Epithelial cell of prostate (primary cell): ENCODE data around the gene FHAD1.

Experiments used
- DNase-seq: peaks from one replicate; pipeline ENCODE4 v3.0.0-alpha.2; 2011; ENCODE audit warnings: low read depth, low spot score
- H3K27ac ChIP-seq: fragments of 450-650 bp; 2 replicates; pipeline ENCODE4 v1.5.1; 2017; ENCODE audit warnings: mild to moderate bottlenecking

FHAD1 gene

DNA sequence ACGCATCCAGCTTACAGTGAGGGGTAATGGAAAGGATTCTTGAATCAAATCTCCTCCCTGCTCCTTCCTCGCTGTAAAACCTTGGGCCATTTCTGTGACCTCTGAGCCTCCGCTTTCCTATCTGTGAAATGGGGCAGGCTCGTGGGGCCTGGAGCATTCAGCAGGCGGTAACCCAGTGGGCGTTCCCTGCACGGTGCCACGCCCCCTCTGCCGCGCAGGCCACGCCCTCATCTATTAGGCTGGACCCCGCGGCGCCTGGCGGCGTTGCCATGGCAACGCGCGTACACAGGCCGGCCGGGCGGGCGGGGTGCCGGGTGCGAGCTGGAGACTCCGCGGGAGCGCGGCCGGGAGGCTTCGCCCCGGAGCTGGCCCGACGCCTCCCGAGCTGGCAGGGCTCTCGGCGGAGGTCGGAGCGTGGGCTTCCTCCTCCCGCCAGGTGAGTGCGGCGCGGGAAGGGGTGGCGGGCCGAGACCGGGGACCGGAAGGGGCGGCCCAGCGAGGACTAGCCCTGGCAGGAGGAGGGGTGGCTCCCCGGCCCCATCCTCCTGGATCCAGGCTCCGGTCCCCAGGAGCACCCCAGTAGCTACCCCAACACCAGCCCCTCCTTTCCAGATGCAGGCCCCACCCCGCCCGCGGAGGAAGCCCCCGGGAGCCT is at the start of gene FHAD1:
FHAD1 (plus strand) TSS at position 264 of the 655 bp plus-strand sequence. CDS start 4,562 bp downstream, outside the sequence.
- DNase-seq = no peak
- H3K27ac ChIP-seq = peak within 1 kb of the TSS; percentile 35

DNA sequence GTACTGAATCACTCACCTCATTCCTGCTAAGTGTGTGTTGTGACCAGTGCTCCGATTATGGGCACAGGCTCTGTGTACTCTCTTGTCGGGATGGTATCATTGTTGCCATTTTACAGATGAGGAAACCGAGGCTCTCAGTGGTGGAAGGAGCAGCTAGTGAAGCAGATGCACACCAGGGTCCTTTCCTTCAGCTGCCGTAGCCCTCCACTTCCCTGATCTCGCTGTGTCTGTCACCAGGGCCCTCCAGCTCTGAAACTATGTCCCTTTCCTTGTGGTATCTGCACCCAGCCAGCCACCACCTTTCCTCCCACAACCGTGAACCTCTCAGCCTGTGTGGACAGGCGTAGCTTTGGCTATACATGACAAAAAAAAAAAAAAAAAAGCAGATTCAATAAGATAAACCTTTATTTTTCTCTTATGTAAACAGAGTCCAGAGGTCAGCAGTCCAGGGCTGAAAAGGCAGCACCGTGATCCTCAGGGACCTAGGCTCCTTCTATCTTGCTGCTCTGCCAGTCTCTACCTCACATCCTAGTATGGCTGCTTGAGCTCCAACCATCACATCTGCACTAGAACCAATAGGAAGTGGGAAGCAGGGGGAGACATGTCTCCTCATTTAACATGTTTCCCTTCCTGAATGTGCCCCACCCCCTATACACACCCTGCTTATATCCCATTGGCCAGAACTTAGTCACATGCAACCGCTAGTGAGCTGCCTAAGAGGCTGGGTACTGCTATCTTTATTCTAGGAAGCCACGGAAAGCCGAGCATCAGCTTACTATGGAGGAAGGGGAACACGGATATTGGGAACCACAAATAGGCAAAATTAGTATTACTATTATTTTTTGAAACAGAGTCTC is 49.2 kb upstream of the FHAD1 start:
- DNase-seq = no peak
- H3K27ac ChIP-seq = no peak overlapping the region

DNA sequence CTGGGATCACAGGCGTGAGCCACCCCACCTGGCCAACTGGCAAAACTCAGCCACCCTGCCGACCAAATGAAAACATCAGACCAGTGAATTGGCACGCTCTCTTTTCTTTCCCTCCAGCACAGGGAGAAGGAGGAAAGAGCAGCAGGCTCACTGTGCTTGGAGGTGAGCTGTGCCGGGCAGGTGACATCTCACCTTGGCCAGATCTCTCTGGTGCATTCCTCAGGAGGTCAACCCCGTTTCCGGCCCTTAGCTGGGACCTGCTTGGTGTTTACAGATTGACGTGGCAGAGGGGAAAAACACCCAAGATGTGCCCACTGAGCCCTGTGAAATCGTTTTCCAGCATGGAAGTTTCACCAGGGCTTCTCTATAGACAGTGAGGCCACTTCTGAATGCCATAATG is 48.3 kb upstream of the FHAD1 start:
- DNase-seq = no peak
- H3K27ac ChIP-seq = no peak overlapping the region

GRCh38 chr1:15201221-15201620 is 45.8 kb upstream of the FHAD1 start:
- no peak for DNase-seq
- peak overlapping the region; percentile 84 for H3K27ac ChIP-seq

GRCh38 chr1:15201849-15202551 is 45.0 kb upstream of the FHAD1 start:
- peak; percentile 50 for DNase-seq
- peak overlapping the region; percentile 84 for H3K27ac ChIP-seq

GRCh38 chr1:15204931-15205330 is 42.1 kb upstream of the FHAD1 start:
- H3K27ac ChIP-seq = no peak overlapping the region
- no peak for DNase-seq

DNA sequence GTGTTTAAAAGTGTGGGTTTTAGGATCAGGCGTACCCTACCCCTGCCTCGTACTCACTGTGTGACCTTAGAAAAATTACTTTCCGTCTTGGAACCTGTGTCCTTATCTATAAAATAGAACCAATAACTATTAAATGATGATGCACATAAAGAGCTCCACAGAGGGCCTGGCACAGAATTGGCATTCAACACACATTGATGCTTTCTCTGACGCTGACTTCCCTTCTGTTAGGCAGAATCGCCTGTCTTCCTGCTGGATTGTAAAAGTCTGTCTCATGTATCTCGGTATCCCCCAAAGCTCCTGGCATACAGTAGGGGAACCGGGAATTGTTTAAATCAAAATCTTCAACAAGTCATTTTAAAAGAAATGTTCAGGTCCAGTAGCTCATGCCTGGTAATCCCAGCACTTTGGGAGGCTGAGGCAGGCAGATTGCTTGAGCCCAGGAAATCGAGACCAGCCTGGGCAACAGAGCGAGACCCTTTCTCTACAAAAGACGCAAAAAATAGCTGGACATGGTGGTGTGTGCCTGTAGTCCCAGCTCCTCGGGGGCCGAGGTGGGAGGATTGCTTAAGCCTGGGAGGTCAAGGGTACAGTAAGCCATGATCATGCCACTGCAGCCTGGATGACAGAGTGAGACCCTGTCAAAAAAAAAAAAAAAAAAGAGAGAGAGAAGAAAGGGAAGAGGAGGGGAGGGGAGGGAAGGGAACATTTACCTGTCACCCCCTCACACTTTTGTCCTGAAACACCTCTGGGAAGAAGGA is 41.3 kb upstream of the FHAD1 start:
- peak overlapping the region; percentile 53 for H3K27ac ChIP-seq
- no peak for DNase-seq

- peak overlapping the region; percentile 53 for H3K27ac ChIP-seq
- peak; percentile 64 for DNase-seq
Observed at GRCh38 chr1:15206418-15207030, 40.5 kb upstream of the FHAD1 start.

GRCh38 chr1:15207031-15207828 is 39.8 kb upstream of the FHAD1 start:
- DNase-seq = no peak
- H3K27ac ChIP-seq = peak overlapping the region; percentile 53

DNA sequence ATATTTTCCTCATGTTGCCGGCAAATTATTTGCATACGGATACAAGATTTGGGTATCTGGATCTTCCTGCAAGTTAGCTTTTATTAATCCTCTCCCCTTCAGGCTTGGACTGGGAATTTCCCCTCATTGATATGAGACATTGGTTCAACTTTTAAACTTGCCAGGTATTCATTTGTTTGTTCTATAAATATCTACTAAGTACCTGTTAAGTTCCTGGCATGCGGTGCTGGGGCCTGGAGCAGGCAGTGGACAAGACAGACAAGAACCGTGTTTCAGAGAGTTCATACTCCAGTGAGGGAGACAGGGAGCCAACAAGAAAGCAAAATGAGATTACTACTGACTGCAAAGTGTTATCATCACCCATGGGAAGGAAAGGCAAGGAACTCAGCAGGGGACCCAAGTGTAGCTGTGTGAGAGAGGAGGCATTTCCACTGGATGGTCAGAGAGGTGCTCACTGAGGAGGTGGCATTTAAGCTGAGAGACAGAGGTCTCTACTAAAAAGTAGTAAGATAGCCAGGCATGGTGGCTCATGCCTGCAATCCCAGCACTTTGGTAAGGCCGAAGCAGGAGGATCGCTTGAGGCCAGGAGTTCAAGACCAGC is 39.1 kb upstream of the FHAD1 start:
- H3K27ac ChIP-seq = no peak overlapping the region
- no peak for DNase-seq

- H3K27ac ChIP-seq = no peak overlapping the region
- no peak for DNase-seq
Observed at GRCh38 chr1:15210651-15211375, 36.2 kb upstream of the FHAD1 start.

DNA sequence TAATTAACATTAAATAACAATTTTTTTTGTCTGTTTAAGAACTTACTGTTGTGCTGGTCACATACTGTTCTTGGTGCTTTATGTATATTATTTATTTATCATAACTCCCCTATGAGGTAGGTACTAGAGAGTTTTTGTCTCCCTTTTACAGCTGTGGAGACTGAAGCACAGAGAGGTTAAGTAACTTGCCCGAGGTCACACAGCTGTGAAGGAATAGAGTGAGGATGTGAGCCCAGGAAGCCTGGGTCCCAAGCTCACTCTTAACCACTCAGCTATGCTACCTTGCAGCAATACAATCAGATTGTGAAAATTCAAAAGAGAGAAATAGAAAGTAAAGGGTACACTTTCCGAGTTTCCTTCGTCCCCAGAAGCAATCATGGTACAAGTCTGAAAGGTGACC is 35.6 kb upstream of the FHAD1 start:
- no peak for DNase-seq
- H3K27ac ChIP-seq = no peak overlapping the region

DNA sequence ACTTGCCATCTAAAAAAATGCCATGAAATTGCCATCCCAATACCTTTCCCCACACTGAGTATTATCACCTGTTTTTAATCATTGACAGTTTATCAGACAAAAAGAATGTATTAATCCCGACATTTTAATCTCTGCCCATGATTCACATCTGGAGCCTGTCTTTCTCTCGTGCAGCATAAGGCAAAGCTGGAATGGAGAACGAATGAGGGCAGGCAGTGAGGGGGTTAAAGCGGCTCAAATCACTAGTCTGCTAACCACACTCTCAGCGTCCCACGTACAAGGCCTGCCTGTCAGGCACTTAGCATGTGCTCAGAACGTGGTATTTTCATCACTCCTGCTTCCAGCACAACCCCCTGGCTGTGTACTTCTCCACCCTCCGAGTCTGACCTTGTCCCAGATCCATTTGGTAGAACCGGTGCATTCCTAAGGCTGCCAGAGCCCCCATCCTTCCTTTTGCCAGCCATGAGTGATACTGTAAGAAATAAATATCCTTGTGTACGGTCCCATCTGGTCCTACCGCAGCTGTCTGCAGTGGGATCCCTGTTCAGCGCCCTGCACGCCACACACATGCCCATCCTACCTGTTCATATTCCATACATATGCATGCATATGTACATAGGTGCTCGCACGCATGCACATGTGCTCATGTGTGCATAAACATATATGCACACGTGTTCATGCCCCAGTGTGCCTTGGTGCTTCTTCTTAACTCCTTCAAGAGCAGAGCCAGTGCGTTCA is 34.6 kb upstream of the FHAD1 start:
- no peak overlapping the region for H3K27ac ChIP-seq
- no peak for DNase-seq

- H3K27ac ChIP-seq = no peak overlapping the region
- no peak for DNase-seq
Observed at GRCh38 chr1:15212954-15213291, 34.1 kb upstream of the FHAD1 start.

- no peak for DNase-seq
- no peak overlapping the region for H3K27ac ChIP-seq
Observed at GRCh38 chr1:15213341-15213821, 33.6 kb upstream of the FHAD1 start.

DNA sequence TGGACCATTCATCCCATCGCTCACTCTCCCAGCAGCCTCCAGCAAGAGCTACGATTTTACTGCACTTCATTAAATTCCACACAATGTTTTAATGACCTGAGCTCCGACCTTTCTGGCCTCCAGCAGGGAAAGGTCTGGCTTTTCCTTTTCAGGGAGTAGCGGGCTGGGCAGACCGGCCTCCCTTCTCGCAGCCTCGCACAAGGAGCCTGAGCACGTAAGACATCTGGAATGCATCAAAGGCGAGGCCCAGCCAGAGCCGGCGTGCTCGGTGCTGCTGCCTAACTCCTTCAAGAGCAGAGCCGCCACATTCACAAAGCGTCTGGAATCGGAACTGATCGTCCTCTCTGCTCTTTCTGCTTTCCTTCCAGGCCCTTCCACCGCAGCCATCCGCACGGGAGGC is 32.5 kb upstream of the FHAD1 start:
- H3K27ac ChIP-seq = no peak overlapping the region
- DNase-seq = no peak

DNA sequence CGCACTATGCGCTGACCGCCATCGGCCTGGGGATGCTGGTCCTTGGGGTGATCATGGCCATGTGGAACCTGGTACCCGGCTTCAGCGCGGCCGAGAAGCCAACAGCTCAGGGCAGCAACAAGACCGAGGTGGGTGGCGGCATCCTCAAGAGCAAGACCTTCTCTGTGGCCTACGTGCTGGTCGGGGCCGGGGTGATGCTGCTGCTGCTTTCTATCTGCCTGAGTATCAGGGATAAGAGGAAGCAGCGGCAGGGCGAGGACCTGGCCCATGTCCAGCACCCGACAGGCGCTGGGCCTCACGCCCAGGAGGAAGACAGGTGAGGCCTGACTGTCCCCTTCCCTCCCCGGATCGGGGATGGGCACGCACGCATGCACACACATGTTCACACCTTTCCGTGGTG is 31.9 kb upstream of the FHAD1 start:
- no peak overlapping the region for H3K27ac ChIP-seq
- DNase-seq = no peak
